Measurements from ENCODE around the gene CERK.

GRCh38 chr22:46636221-46637002, 101.6 kb downstream of the CERK start:
- TF ChIP-seq U2AF2 (IDR thresholded peaks at IDR 0.05; ENCODE audit: low read depth, low read length) (no peak), ZNF232 (CRISPR knock-in tag; IDR thresholded peaks at IDR 0.05; ENCODE audit: borderline replicate concordance) (no peak), EP300 (IDR thresholded peaks at IDR 0.05; ENCODE audit: low read depth in 2 of 2, low read length in 2 of 2) (no peak), EP300 (CRISPR knock-in tag; IDR thresholded peaks at IDR 0.05; ENCODE audit: borderline replicate concordance) (no peak), MYC (CRISPR knock-in tag; IDR thresholded peaks at IDR 0.05; ENCODE audit: borderline replicate concordance) (no peak), ESRRA (CRISPR knock-in tag; IDR thresholded peaks at IDR 0.05; ENCODE audit: low read depth) (no peak), ZNF431 (CRISPR knock-in tag; IDR thresholded peaks at IDR 0.05; ENCODE audit: borderline replicate concordance, low read depth) (no peak), ZNF18 (CRISPR knock-in tag; IDR thresholded peaks at IDR 0.05; ENCODE audit: insufficient replicate concordance) (no peak)

Measured in HepG2 (cell line).